HT-29 (cell line): ENCODE data around the gene ZNF281. TPM values are rescaled to one million over a fixed set of nuclear protein-coding genes. Genes with fewer than 3 reads are reported as not detected.
"Not testable (repeated sequence)": the region's sequence is repeated elsewhere in the genome, so short reads cannot be mapped to it uniquely, and the experiment has no call there.

Experiments
- DNase-seq: peaks from one replicate; pipeline ENCODE4 v3.0.0-alpha.2; 2015; ENCODE audit warnings: low spot score
- total RNA-seq: library from RNA; depleted of rRNA; stranded (reverse); fragments of >200 nt; shearing (Covaris generic); gene quantifications from 2 replicates; pipeline ENCODE4 v1.2.3, GENCODE V29; 2014; rRNA removed

The ZNF281 gene
- total RNA-seq, 1 experiment from 2014 or later: 5.9 TPM

- DNase-seq: no peak
These were observed 43.9 kb downstream of the ZNF281 start for GRCh38 chr1:200365897-200366426.

- DNase-seq: no peak
These were observed 45.0 kb downstream of the ZNF281 start for GRCh38 chr1:200364831-200365230.

DNA sequence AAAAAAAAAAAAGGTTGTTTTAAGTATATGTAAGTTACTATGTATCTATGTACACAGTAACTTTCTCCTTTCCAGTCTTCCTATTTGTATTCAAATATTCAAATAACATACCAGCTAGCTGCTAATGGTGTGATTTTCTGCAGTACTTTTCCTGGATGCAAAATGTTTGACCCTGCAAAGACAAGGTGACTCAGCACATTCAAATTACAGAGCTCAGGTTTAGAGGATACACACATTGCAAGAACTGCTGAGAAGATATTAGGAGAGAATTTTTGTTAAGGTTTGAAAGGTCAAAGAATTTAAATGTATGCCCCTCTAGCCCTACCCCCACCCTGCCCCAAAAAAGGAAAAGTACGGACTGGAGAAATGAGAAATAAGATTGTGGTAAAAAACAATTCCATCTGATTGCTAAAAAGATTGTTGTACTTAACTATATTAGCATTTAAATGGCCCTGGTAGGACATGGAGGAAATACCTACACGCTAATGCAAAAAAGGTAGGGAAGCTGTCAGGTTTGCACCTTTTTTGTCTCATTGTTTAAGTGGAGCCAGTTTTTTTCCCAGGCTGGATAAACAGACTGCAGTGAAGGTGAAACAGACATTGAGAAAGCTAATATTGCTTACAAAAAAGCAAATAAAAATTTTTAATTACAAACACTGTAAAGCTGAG lies 45.6 kb downstream of the ZNF281 start:
- no peak for DNase-seq

GRCh38 chr1:200363264-200363933 lies 46.4 kb downstream of the ZNF281 start:
- no peak for DNase-seq

DNA sequence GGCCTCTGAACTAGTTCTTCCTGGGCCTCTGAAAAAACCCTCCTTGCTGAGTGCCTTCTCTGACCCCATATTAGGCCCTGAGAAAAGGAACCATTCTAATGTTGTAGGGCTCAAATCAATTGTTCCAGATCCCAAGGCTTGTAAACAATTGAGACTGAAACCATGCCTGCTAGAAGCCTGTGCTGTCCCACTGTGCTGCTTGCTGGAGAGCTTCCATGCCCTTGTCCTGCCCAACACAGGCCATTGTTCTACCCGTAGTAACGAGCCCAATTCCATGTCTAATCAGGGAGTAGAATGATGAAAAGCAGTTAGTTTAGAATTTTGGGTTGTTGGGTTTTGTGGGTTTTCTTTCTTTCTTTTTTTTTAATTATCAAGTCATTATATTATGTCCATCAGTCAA lies 47.4 kb downstream of the ZNF281 start:
- DNase-seq: no peak

DNA sequence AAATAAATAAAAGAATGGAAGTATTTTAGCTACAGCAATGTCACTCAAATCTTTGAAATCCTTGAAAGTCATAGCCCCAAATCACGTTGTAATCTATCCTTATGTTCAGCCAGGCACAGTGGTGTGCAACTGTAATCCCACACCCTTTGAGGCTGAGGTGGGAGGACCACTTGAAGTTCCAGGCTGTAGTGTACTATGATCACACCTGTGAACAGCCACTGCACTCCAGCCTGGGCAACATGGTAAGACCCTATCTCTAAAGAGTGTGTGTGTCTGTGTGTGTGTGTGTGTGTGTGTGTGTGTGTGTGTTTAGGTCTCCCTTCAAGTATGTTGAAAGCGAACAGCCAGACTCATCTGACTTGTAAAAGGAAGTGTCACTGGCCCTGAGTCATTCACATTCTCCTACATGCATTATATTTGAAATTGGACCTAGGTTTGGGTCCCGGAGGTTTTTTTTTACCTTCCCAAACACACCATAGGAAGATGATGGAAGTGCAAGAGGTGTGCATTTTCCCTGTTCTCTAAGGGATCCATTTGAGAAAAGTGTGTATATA lies 50.1 kb downstream of the ZNF281 start:
- no peak for DNase-seq

- not testable (repeated sequence) for DNase-seq
These were observed 51.9 kb downstream of the ZNF281 start for GRCh38 chr1:200357925-200358324.

- DNase-seq: no peak
These were observed 54.0 kb downstream of the ZNF281 start for GRCh38 chr1:200355801-200356200.

Other genes starting within 250 kb of the ZNF281 start
- gene KIF14, start 210.7 kb upstream of the ZNF281 start, total RNA-seq: 5.6 and 6.2 TPM in 2 replicates